Measurements from ENCODE around the gene MEOX2.

The MEOX2 gene

GRCh38 chr7:15607529-15608210 lies 78.8 kb downstream of the MEOX2 start:
- DNase-seq = no peak

DNA sequence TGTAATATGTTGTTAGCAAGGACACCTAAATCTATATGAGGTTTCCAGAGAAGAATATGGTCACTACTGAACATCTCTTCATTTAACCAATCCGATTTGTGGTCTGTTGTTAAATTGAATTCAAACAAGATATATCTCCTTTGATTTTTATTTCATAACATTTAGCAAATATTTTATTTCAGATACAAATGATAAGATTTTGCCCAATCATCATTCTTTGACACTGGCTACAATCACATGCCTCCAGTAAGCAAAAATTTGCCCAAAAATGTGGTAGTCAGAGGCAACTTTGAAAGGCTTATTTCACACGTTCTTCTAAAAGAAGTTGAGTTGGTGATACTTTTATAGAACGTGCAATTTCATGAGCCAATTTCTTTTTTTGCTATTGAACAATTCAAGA lies 79.9 kb downstream of the MEOX2 start:
- DNase-seq = no peak

- no peak for DNase-seq
These were observed 82.3 kb downstream of the MEOX2 start for GRCh38 chr7:15604166-15604565.

DNA sequence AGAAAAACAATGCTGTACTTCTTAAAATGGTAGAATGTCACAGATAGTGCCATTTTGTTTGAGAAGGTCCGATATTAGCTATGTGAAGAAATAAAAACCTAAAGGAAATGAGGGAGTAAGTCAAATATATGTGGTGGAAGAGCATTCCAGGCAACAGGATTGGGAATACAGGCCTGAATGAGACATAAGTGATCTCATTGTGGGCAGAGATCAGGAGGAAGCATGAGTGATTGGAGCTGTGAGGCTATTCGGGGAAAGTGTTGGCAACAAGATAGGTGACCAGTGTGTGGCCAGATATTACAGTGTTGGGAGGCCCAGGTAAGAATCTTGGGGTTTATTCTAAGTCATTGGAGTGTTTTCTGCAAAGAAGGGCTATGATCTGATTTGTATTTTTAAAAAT lies 83.4 kb downstream of the MEOX2 start:
- no peak for DNase-seq

- no peak for DNase-seq
These were observed 84.2 kb downstream of the MEOX2 start for GRCh38 chr7:15602236-15602635.

DNA sequence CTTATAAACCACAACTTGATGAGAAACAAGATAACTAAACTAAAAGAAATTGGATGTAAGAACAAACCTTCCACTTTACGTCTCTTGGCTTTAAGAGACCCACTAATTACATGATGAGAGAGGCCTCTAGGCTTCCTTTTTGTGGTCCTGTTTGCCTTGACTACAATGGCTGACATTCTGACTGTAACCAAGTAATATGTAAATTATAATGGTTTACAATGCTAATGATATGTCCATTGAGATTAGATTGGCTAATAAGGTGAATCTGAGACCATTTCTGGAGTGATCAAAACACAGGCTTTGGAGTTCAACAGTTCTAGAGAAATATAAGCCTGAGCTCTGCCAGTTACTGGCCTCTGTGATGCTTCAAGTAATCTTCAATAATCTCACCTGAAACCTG lies 85.3 kb downstream of the MEOX2 start:
- no peak for DNase-seq

- no peak for DNase-seq
These were observed 86.2 kb downstream of the MEOX2 start for GRCh38 chr7:15600298-15600697.

GRCh38 chr7:15594461-15594860 lies 92.0 kb downstream of the MEOX2 start:
- DNase-seq = no peak

- no peak for DNase-seq
These were observed 93.1 kb downstream of the MEOX2 start for GRCh38 chr7:15593382-15593781.

DNA sequence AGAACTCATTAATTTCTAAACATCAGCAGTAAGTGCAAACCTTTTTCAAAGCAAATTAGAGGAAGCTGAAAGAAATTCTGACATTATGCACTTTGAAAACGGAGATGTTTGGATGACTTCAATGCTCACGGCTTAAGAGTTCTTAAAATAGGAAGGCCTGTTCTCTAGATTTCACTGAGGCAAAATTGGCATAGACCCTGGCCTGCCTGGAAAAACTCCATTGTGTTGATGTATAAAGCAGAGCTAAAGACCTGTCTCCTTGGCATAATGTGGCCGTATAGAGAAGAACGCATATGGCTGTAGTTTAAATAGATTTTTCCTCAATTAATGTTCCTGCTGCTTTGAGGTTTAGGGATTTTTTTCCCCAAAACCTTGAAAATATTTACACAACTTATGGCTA lies 100.2 kb downstream of the MEOX2 start:
- no peak for DNase-seq

- DNase-seq = no peak
These were observed 101.9 kb downstream of the MEOX2 start for GRCh38 chr7:15584575-15584974.

DNA sequence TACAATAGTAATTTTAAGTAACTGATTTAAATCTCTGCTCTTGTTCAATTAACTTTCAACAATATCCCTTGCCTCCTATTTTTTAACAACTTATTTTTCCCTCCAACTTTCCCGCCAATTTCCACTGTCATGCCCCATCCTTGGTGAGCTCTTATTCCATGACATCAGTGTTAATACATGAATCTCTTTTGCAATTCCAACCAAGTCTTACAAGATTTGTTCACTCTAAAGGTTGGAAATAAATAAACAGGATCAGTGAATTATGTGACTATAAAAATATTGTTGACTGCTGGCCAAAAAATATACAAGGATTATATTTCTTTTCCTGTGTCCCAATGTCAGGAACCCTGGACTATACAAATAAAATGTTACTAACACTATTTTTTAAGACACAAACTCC lies 103.7 kb downstream of the MEOX2 start:
- DNase-seq = no peak

- DNase-seq = no peak
These were observed 105.0 kb downstream of the MEOX2 start for GRCh38 chr7:15581352-15581951.

GRCh38 chr7:15580604-15581351 lies 105.7 kb downstream of the MEOX2 start:
- DNase-seq = no peak

GRCh38 chr7:15577600-15577999 lies 108.9 kb downstream of the MEOX2 start:
- no peak for DNase-seq

DNA sequence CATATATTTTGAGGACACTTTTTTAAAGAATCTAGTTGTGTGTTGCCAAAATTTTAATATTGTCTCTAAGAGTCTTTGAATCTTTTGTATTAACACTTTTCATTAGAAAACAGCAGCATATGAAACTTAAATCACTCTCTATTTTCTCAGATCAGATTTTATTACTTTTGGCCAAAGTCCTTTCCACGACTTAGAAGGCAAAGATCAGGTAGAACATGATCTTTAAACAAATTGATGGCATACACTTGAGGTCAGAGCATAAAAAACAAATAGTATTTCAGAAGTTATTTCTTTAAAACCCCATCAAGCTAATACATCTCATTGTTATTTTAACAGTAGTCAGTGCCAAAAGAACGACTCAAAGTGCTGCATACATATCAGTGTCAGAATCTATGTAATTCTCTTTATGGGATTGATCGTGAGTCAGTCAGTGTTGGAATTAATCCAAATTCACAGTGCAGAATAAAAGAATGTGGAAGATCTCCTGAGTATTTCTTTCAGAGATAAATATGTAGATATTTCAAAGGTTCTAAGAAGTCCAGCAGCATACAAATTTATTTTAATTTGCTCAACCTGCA lies 115.1 kb downstream of the MEOX2 start:
- DNase-seq = no peak

GRCh38 chr7:15567652-15568051 lies 118.8 kb downstream of the MEOX2 start:
- DNase-seq = no peak

- DNase-seq = no peak
These were observed 119.4 kb downstream of the MEOX2 start for GRCh38 chr7:15567036-15567435.

DNA sequence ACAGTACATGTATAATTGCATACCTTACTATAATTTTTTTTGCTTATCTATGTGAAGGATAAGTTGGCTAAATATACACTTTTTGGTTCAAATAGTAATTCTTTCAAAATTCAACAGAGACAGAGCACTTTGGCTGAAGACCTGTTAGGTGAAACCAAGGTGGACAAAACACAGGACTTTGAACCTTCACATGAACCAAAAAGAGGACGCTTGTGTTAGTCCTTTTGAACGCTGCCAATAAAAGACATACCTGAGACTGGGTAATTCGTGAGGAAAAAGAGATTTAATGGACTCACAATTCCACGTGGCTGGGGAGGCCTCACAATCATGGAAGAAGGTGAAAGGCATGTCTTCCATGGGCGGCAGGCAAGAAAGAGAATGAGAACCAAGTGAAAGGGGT lies 120.0 kb downstream of the MEOX2 start:
- no peak for DNase-seq

DNA sequence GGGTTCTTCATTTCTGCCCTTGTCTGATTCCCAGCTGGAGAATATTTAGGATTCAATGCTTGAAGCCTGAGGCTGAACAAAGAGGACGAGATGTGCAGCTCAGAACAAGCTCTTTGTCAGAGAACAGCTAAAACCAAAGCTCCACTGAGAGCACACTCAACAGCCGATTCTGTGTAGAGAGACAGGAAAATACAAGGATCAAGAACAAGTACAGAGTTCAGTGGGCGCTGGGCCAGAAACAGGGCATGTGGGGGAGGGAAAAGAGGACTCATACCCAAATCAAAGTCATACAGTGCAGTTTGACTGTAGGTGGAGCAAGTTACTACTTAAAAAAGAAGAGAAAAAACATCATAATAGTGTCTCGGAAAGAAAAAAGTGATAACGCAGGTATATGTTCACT lies 124.6 kb downstream of the MEOX2 start, which contains the start of gene AGMO:
AGMO (minus strand) TSS at position 181 of the 400 bp plus-strand sequence.
- DNase-seq = no peak
